GM21526 (cell line): ENCODE results near the gene MSN.

Source experiments
- ATAC-seq: cut with Tn5 transposase; IDR thresholded peaks from one replicate; pipeline ENCODE4 v1.9.1; 2021; ENCODE audit warnings: moderate library complexity; ENCODE audit not compliant: unreplicated experiment, low FRiP score

Gene MSN

DNA sequence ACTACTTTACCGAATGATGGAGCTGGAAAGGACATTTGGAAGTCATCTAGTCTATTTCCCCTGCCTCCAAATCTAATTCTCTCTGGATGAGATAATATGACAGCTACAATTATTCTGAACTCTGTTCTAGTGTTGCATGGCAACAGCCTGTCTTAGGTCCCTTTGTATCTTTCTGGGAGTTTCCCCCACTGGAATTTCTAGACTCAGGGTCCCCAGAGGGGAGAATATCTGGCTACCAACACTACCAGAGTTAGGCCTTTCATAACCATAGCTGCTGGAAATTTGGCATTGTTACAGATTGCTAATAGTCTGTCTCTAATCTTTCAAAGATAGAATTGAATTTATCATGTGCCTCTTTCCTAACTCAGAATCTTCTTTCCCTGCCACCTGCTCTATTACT, 4.5 kb downstream of the MSN start:
- ATAC-seq: no peak

DNA sequence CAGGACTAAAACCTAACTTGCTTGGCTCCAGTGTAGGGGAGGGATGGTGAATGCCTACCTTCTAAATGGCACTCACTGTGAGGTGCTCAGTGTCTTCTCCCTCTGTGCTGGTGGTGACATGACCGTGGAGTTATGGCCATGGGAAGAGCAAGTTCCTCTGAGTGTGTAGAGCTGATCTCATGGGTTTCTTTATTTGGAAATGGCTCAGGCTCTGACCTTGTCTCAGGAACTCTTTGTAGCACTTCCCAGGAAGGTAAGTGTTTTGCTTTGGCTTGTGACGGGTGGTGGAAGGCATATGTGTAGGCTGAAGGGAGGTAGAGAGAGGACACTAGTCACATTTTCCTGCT, 6.4 kb downstream of the MSN start:
- no peak for ATAC-seq

DNA sequence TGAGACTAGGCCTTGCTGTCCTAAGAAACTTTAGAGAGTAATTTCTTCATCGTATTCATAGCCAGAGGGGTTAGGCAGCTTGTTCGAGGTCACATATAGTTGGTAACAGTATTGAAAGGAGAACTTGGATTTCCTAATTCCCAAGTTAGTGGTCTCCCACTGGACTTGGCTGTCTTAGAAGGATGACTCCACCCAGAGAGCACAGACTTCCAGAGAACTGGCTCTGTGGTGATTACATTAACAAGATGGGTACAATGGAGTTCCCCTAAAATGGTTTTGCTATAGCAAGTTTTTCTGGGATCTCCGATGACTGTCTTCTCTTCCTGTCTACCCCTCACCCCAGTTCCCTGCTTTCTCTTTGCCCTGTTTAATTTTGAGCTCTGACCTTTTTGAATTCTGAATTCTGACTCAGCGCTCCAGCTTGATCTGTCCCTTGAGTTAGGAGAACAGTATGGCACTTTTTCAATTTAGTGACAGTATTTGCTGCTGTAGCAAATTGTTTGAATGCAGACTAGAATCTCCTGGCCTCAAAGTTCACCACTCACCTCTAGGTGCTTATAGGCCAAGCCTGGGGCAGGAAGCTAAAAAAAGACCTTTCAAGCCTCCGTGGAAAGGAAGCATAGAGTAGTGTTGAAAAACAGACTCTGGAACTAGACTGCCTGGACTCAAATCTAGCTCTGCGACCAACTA, 6.9 kb downstream of the MSN start:
- ATAC-seq: no peak

DNA sequence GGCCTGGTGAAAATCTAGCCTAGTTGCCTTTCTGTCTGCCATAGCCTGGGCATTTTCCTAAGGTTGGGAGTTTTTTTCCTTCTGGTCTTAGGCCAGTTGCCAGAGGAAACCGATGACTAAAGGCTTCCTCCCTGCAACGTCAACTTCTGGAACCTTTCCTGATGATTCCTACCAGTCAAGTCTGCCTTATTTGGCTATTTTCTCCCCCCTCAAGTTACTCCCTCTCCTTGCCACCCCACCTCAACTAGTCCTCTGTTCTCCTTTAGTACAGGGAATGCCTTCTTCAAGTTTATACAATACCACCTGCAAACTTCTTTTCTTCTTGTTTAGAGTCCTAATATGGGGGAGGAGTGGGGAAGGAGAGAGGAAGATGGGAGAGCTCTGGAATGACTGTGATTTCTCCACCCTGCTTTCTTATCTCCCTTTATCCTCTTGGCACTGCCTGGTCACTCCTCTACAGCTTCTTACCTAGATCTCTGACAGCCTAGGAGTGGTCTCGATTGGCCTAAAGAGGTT, 10.6 kb downstream of the MSN start:
- no peak for ATAC-seq

DNA sequence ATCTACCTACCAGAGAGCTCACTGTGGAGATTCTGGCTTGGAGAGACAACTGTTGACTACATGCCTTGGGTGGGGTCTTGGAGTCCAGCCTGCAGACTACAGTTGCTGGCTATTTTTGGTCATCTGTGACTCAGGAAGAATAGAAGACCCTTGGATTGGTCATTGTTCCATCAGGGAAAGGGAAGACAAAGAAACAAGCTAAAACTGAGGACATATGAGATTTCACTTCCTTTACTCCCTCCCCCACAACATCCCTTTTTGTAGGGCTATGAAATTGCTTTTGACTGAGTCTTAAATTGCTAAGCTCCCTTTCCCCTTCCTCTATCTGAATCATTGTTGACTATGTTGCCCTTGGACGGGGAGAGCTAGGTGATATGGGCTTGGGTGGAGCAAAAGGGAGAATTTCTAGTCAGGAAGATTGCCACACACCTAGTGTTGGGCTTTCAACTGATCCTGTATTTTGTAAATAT, 11.7 kb downstream of the MSN start:
- no peak for ATAC-seq

DNA sequence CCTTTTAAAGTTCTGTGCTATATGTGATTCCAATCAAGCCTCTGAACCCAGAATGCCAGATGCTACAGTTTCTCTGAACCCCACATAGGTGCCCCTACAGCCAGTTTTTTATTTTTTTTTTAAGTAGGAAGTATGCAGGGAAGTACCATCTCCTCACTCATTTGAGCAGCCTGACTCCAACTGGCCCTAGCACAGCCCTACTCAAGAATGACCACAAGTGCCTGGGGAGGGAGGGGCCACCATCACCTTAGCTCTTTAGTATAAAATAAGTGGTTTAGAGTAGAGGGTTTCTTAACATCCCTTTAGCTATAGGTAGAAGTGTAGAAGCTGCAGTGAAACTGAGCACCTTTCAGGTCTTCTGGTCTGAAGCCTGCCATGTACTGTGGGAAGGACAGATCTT, 14.4 kb downstream of the MSN start:
- ATAC-seq: no peak

DNA sequence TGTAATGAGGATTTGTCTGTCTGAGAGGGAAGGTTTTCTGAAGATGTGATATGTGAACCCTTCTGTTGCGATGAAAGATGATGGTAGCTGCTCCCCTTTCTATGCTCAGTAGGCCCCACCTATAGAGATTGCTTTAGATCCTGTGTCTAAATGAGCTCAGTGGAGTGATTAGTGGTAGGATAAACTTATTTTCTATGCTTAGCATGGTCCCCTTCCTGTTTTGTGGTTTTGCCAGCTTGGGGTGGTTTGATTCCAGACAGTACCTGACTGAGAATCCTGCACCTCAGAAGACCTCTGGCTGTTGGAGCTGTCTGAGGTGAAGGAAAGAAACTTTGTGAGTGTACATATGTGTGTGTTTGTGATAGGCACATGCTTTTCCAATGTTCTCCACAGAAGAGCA, 17.7 kb downstream of the MSN start:
- ATAC-seq: no peak

DNA sequence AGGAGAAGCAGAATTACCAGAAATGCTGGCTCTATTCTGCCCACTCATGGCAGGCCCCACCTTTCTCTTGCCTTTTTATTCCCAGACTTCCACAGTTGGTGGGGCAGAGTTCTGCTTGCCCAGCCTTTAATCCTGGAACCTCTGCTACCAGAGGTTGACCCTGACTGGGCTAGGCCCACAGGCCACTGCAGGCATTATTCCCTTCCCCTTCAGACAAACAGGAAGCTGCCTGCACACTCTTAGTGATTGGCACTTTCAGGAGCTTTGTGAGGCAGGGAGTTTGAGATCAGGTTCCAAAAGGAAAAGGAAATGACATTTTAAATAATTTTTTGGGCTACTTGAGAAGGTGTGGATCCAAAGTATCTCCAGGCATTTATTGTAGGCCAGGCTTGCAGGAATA, 18.8 kb downstream of the MSN start:
- no peak for ATAC-seq

DNA sequence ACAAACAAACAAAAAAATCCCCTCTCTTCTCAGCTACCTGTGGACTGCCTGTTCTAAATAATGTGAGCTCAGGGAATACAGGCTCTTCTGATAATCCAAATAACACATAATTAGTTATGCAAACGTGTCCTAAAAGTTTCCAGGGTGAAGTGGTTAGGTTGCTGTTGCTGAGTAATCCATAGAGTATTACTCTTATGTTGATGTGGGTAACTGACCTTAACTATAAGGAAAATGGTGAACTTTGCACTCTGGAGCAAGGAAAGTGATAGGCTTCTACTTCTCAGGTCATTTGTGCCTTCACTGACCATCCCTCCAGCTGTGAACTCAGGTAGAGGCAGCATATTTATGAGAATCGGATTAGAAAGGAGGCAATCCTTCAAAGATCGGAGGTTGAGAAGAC, 19.9 kb downstream of the MSN start:
- no peak for ATAC-seq

DNA sequence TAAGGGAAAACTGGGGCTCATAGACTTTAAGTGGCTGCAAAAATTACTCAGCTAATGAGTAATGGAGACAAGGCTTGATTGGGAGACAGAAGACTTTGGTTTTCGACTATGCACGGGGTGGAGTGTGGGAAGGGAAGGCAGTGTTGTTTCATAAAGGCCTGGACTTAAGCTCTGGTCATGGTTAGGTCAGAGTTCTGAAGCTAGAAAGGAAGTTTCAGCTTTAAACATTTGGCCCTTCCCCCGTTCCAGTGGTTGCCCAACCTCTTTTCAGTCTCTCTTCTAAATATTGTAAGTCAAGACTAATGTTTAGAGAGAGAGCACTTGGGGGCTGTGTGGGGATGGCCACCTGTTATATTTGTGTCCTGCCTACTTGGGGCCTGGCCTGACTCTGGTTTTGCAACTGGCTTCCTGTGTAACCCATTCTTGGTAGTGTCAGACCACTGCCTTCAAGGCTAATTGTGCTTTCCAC, 21.0 kb downstream of the MSN start:
- peak; percentile 88 for ATAC-seq

DNA sequence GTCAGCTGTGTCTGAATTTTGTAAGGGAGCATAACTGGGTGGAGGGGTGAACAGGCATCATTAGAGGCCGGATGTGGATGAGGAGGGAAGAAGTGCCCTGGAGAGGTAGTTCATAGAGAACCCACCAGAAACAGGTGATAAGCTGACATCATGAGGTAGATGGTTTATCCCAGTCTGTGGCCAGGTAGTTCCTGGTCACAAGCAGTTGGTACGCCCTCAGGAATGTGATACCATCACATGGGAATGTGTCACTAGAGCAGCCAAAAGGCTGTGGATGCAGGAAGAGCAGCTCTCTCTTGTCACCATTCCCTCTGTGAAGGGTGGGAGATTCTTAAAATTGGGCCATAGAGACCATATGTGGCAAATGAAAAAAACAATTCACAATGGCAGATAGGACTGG, 21.9 kb downstream of the MSN start:
- ATAC-seq: no peak

DNA sequence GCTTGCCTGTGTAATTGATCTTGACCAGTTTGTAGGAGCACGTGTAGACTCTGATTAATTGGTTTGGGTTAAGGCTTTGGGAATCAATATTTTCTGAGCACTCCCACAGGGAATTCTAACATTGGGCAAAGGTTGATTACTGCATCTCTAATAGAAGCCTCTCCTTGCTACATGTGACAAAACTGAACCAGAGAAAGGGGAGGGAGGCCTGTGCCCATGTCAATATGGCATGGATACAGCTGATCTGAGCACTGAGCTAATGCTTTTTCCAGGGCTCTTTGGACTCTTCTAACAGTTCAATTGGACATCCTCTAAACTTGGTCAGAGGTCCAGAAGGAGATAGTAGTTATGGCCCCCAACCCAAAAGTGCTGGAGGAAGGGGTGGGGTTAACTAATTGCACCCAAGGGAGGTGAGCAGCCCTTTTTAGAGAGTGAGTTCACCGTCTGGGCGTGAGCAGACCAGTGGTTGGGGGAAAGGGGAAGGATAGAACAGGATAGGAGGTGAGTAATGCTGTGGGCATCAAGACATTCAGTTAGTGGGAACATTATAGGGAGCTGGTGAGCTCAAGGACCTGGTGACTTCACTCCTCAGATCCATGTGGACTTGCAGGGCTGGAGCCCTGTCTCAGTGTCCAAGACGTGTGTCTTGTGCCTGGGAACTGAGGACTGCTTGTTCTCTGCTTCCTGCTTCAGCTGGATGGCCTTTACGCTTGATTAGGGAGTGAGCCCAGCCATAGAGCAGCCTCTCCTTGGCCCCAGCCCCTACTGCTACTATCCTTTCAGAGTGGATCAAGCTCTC, 22.8 kb downstream of the MSN start:
- no peak for ATAC-seq

DNA sequence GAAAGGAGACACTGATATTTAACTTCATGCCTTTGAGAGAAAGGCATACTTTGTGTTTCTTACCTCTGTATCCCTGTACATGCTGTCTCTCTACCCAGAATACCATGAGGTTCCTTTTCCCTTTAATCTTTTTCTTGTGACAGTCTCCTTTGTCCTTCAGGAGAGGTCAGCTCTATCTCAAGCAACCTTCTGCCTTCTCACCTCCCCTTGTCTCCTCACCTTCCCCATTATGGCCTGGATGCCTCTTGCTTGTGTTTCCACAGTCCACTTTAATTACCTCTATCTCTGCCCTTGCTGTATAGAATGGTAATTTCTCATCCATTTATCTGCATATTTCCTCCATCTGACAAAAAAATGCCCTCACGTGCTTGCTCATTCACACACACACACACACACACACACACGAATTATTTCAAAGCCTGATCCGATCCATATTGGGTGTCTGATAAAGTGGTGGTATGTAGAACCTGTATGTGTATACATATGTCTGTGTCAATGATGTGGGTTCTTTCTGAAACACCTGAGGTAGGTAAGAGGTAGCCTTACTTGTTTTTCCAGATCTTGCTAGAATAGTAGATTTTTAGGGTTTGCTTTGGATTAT, 28.5 kb downstream of the MSN start:
- ATAC-seq: no peak

DNA sequence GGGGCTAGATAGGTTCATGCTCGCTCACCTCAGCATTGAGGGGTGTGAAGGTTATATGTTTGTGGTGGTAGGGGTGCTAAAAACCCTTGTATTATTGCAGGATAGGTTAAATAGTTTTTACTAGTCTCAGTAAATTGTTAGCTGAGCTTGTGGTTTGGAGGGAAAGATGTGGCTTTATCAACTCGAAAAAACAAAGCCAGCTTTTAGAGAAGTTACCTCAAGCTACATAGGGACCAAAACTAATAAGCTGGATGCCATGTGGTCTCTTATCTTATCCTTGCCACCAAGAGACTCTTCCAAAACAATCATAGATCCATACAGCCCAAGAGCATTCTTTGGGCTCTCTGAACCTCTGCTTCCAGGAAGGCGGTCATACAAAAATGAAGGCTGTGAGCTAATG, 29.2 kb downstream of the MSN start:
- no peak for ATAC-seq

DNA sequence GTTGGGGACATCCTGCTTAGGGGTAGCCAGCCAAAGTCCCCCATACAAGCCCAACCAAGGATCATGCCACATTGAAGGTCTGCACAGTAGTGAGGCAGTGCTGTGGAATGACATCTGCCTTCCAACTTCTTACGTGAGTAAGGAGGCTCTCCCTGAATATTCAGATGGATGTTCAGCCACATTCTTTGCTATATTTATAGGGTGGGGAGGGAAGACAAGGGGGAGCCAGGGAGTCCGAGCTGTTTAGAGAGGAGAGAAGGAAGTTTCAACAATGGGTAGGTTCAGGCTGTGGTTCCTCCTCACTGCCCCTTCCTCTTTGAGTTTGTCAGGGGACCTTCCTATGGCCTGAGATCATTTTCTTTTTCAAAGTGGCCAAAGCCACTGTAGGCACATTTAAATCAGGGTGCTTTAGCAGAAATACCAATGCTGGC, 29.8 kb downstream of the MSN start:
- ATAC-seq: no peak

DNA sequence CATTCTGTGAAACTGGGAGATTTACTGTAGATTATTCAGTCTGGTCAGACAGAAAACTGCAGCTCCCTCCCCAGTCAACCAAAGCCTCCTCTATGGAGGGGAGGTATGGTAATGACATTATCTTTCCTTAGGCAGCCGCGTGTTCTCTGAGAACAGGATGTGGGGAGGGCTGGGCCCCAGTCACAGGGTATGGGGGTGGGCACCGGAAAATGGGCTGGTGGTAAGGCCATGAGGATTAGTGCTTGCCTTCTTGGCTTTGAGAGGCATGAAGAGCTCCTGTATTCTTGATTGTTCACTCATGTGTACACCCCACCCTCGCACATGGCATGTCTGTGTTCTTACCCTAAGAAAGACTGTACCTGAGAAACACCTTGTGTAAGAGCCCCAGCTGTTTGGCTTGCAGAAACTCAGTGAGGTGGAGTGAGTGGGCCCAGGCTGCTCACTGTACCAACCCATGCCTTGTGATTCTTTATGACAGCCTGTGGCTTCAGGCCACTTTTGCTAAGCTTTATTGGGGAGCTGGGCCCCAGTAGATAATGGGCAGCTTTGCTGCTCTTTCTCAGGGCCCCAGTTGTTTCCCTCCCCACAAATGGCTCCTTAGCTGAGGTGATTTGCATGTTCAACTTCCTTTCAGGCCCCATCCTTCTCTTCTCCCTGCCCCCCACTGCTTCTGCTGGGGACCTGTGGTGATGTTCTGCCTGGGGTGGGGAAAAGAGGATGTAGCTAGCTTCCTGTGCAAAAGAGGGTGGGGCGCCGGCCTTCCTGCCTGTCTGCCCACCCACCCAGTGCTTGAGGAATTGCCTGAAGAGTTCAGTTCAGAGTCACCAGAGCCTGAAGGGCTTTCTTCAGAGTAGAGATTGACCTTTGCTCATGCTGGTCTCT, 30.7 kb downstream of the MSN start:
- ATAC-seq: peak; percentile 76

DNA sequence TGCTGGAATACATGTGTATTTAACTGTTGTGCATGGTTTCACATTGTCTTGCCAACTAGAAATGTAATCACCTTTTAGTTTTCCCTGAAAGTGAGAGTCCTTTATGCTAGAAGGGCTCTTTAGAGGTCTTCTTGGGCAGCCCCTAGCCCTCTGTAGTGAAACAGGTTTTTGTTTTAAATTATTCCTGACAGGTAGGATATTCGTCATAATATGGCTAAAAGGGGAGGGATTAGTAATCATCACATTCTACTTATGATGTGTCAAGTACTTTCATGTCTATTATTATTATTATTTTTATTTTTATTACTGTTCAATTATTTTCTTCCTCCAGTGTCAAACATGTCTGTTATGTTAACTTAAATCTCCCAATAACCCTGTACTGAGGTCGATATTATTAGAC, 35.5 kb downstream of the MSN start:
- ATAC-seq: no peak

DNA sequence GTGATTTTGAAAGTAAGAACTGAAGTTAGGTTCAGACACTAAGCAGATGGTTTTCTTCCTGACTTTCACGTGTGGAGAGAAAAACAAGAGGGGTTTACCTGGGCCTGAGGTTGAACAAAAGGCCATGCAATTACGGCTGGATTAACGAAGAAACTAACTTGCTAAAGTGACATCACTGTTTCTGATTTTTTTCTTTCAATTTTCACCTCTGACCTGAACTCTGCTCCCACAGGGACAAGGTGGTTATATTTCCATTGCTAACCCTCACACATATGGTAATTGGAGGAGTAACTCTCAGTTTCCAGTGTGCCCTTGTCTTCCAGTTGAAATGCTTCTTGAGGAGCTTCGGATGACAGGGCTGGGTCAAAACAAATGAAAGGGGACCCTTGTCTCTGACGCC, 38.0 kb downstream of the MSN start:
- no peak for ATAC-seq

DNA sequence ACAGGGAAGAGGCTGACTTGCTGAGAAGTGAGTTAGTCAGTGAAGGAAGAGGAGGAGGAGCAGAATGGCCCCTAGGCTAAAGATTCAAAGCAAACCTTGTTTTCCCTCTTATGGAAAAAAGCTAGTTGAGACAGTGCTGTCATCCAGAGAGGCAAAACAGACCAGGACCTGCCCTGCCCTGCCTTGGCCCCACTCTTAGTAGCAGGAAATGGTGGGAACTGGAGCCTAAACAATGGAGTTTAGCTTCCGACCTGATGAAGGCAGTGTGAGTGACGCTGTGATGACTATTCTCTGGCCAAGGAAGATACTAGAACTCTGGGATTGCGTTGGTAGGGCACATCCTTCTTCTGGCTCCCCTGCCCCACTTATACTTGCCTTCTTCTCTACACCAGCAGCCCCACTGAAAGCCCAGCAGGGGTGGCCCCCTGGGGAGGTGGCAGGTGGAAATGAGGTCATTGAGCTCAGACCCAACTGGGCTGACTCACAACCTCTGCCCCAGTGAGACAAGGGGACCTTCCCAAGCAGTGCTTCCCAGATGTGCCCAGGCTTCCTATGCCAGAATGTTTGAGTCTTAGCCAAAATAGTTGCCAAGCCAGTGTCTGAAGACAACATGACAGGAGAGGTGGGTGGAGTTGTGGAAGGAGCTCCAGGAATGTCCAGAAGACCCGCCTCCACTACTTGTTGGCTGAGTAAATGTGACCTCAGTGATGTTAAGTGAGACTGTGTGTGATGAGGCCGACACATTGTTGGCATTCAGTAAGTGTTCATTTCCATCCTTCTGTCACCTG, 38.8 kb downstream of the MSN start:
- ATAC-seq: no peak

DNA sequence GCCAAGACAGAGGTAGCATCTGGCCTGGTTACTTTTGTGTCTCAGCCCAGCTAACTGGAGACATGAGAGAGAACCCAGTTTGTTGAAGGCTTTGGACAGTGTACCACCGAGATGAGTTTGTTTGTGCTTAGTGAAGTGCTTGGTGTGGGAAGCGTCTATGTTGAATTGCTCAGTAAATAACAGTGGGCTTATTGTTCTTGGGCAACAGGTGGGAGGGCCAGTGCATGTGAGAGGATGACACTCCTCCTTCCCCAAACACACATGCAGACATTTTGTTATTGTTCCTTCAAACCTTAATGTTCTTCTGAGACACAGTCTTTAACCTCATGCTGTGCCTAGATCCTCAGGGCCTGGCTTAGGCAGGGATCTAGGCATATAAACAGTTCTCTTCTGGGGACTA, 39.7 kb downstream of the MSN start:
- no peak for ATAC-seq
